ENCODE measurements around the gene ATP6V1G1. TPM values are rescaled to one million over a fixed set of nuclear protein-coding genes. Genes with fewer than 3 reads are reported as not detected.

ATP6V1G1 gene
- total RNA-seq, 4 donors from 2014 or later: 132 to 159 (median 149) TPM

- no peak for TF ChIP-seq CTCF (IDR thresholded peaks at IDR 0.05; ENCODE audit: low read depth)
Observed at GRCh38 chr9:114631166-114631565, 43.6 kb downstream of the ATP6V1G1 start.

- TF ChIP-seq CTCF (IDR thresholded peaks at IDR 0.05; ENCODE audit: low read depth): no peak
Observed at GRCh38 chr9:114633438-114634089, 46.0 kb downstream of the ATP6V1G1 start.

- no peak for TF ChIP-seq CTCF (IDR thresholded peaks at IDR 0.05; ENCODE audit: low read depth)
Observed at GRCh38 chr9:114634387-114634786, 46.8 kb downstream of the ATP6V1G1 start.

- TF ChIP-seq CTCF (IDR thresholded peaks at IDR 0.05; ENCODE audit: low read depth): no peak
Observed at GRCh38 chr9:114638404-114638803, 50.8 kb downstream of the ATP6V1G1 start.

- TF ChIP-seq CTCF (IDR thresholded peaks at IDR 0.05; ENCODE audit: low read depth): no peak
Observed at GRCh38 chr9:114641967-114642366, 54.4 kb downstream of the ATP6V1G1 start.

GRCh38 chr9:114643001-114643400 lies 55.4 kb downstream of the ATP6V1G1 start:
- no peak for TF ChIP-seq CTCF (IDR thresholded peaks at IDR 0.05; ENCODE audit: low read depth)

- TF ChIP-seq CTCF (IDR thresholded peaks at IDR 0.05; ENCODE audit: low read depth): no peak
Observed at GRCh38 chr9:114643896-114644295, 56.3 kb downstream of the ATP6V1G1 start.

Small RNA genes within 50 kb of the gene (small RNA-seq; reads per million reads assigned to genes)
- 0.49 reads per million for gene RF00019

Other genes with a start within 250 kb of the ATP6V1G1 start
- gene AKNA, start 199.8 kb upstream of the ATP6V1G1 start, total RNA-seq: 10 to 100 TPM; 25.3 to 63.9 (median 52.6) TPM
- 1 to 10 TPM in 3 of 4 donors, under 1 TPM in 1; 0.82 to 4.1 (median 2.3) TPM for gene WHRN, start 82.3 kb upstream of the ATP6V1G1 start, total RNA-seq
- 10 to 100 TPM; 12.1 to 26.2 (median 17.4) TPM for gene TMEM268, start 23.5 kb downstream of the ATP6V1G1 start, total RNA-seq
- not detected for gene TEX53, start 70.0 kb downstream of the ATP6V1G1 start, total RNA-seq
- gene TEX48, start 94.4 kb downstream of the ATP6V1G1 start, total RNA-seq: not detected
- gene TNFSF15, start 218.3 kb downstream of the ATP6V1G1 start, total RNA-seq: under 1 TPM in 1 of 4 donors, not detected in 3; 0.68 TPM

Measured in subcutaneous adipose tissue (tissue), 4 donors.